ENCODE data around the gene SHISAL2B.

DNA sequence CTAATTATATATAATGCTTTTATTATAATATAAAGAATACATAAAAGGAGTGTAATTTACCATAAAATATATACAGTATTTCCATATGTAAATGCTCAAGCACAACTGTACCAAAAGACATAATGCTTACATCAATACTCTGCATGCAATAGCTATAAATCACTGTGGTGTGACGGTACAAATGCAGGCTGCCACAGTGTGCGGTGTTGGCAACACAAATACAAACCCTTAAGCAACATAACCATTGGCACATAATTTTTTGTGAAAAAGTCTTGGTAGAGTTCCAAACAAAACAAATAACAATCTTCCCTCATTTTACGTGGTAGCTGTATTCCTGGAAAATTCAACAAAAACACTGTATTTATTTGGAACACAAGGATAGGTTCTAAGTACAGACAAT, 1.9 kb upstream of the SHISAL2B start:
- TF ChIP-seq, protein P1, sequence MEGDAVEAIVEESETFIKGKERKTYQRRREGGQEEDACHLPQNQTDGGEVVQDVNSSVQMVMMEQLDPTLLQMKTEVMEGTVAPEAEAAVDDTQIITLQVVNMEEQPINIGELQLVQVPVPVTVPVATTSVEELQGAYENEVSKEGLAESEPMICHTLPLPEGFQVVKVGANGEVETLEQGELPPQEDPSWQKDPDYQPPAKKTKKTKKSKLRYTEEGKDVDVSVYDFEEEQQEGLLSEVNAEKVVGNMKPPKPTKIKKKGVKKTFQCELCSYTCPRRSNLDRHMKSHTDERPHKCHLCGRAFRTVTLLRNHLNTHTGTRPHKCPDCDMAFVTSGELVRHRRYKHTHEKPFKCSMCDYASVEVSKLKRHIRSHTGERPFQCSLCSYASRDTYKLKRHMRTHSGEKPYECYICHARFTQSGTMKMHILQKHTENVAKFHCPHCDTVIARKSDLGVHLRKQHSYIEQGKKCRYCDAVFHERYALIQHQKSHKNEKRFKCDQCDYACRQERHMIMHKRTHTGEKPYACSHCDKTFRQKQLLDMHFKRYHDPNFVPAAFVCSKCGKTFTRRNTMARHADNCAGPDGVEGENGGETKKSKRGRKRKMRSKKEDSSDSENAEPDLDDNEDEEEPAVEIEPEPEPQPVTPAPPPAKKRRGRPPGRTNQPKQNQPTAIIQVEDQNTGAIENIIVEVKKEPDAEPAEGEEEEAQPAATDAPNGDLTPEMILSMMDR (IDR thresholded peaks at IDR 0.05) = no peak
- no peak for TF ChIP-seq POLR2AphosphoS5 (IDR thresholded peaks at IDR 0.05)
- no peak for TF ChIP-seq POLR2A (IDR thresholded peaks at IDR 0.05)
- no peak for TF ChIP-seq EP300 (IDR thresholded peaks at IDR 0.05)

All from stomach (tissue), 4 donors.